LNCaP clone FGC (cell line): ENCODE measurements around the gene PRPF19.
A peak's percentile ranks its signal among the peaks of the same experiment; 100 is the strongest.

Source experiments
- DNase-seq: peaks from one replicate; pipeline ENCODE4 v3.0.0-alpha.2; 2011; ENCODE audit warnings: low read depth
- H3K4me3 ChIP-seq: 2 replicates; pipeline ENCODE4 v1.5.1; 2011; ENCODE audit warnings: mild to moderate bottlenecking, low read depth, low read length, control low read depth
- CTCF ChIP-seq: IDR thresholded peaks from 2 replicates; pipeline ENCODE4 v1.5.1; 2012; ENCODE audit warnings: mild to moderate bottlenecking; ENCODE audit not compliant: control insufficient read depth, insufficient read depth; ENCODE audit errors: extremely low read depth

Gene PRPF19

GRCh38 chr11:60867871-60868681, 38.3 kb downstream of the PRPF19 start:
- TF ChIP-seq CTCF = no peak
- DNase-seq = no peak
- H3K4me3 ChIP-seq = no peak overlapping the region

GRCh38 chr11:60866911-60867870, 39.2 kb downstream of the PRPF19 start, which contains the start of gene ZP1:
ZP1 (plus strand) TSS chr11:60867542; CDS start chr11:60867562, 20 bp downstream.
- DNase-seq = peak; percentile 92
- TF ChIP-seq CTCF = no peak
- no peak within 1 kb of the TSS for H3K4me3 ChIP-seq

GRCh38 chr11:60864856-60865513, 41.4 kb downstream of the PRPF19 start:
- no peak for TF ChIP-seq CTCF
- no peak overlapping the region for H3K4me3 ChIP-seq
- no peak for DNase-seq

GRCh38 chr11:60863550-60864521, 42.5 kb downstream of the PRPF19 start:
- H3K4me3 ChIP-seq = no peak overlapping the region
- TF ChIP-seq CTCF = no peak
- no peak for DNase-seq

GRCh38 chr11:60862171-60862570, 44.2 kb downstream of the PRPF19 start:
- no peak for DNase-seq
- no peak for TF ChIP-seq CTCF
- no peak overlapping the region for H3K4me3 ChIP-seq
